ENCODE results near the gene WARS2. TPM values are rescaled to one million over a fixed set of nuclear protein-coding genes. Genes with fewer than 3 reads are reported as not detected.

Gene WARS2
- polyA plus RNA-seq, 1 experiment, result 12.6 TPM

GRCh38 chr1:119093721-119094120 is 46.7 kb downstream of the WARS2 start:
- Histone ChIP-seq H3K27ac (ENCODE audit: low read depth, low read length) (no peak overlapping the region), H3K9me3 (ENCODE audit: control insufficient read depth, insufficient read depth, low read length) (0 out of 2 replicates have a peak, but pooled peaks cover 2% of the 10 kb centered on the region), H3K4me3 (ENCODE audit: low read depth, low read length) (no peak overlapping the region), H3K27me3 (ENCODE audit: control insufficient read depth, insufficient read depth, low read length) (no peaks in the 10 kb centered on the region)
- TF ChIP-seq, protein P1, sequence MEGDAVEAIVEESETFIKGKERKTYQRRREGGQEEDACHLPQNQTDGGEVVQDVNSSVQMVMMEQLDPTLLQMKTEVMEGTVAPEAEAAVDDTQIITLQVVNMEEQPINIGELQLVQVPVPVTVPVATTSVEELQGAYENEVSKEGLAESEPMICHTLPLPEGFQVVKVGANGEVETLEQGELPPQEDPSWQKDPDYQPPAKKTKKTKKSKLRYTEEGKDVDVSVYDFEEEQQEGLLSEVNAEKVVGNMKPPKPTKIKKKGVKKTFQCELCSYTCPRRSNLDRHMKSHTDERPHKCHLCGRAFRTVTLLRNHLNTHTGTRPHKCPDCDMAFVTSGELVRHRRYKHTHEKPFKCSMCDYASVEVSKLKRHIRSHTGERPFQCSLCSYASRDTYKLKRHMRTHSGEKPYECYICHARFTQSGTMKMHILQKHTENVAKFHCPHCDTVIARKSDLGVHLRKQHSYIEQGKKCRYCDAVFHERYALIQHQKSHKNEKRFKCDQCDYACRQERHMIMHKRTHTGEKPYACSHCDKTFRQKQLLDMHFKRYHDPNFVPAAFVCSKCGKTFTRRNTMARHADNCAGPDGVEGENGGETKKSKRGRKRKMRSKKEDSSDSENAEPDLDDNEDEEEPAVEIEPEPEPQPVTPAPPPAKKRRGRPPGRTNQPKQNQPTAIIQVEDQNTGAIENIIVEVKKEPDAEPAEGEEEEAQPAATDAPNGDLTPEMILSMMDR (IDR thresholded peaks at IDR 0.05; ENCODE audit: low read depth, low read length), result no peak
- POLR2A ChIA-PET, result no interaction called here
- DNase-seq (ENCODE audit: low read depth, low spot score), result no peak
- CTCF ChIA-PET, result no interaction called here

DNA sequence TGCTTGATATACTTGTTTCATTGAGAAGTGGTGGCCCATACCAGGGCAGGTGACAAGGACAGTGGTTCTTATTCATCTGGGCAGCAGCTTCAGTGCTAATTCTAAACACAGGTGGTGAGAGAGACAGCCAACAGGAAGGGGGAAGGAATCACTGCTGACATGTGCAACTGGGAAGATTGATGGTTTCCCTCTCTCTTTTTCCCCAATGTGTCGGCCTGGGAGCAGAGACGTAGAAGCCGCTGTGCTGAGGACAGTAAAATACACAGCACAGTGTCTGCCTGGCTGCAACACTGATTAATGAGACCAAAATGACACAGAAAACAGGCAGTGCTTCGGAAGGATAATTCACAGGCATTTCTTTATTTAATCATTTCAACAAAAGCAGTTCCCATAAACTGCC is 48.8 kb downstream of the WARS2 start:
- Histone ChIP-seq H3K9me3 (ENCODE audit: control insufficient read depth, insufficient read depth, low read length) (0 out of 2 replicates have a peak, but pooled peaks cover 2% of the 10 kb centered on the region), H3K27ac (ENCODE audit: low read depth, low read length) (no peak overlapping the region), H3K4me3 (ENCODE audit: low read depth, low read length) (no peak overlapping the region), H3K27me3 (ENCODE audit: control insufficient read depth, insufficient read depth, low read length) (no peaks in the 10 kb centered on the region)
- TF ChIP-seq, protein P1 (IDR thresholded peaks at IDR 0.05; ENCODE audit: low read depth, low read length), result no peak
- DNase-seq (ENCODE audit: low read depth, low spot score), result no peak
- POLR2A ChIA-PET, result no interaction called here
- CTCF ChIA-PET, result no interaction called here

- POLR2A ChIA-PET, result no interaction called here
Observed at GRCh38 chr1:119090250-119090649, 50.2 kb downstream of the WARS2 start.

DNA sequence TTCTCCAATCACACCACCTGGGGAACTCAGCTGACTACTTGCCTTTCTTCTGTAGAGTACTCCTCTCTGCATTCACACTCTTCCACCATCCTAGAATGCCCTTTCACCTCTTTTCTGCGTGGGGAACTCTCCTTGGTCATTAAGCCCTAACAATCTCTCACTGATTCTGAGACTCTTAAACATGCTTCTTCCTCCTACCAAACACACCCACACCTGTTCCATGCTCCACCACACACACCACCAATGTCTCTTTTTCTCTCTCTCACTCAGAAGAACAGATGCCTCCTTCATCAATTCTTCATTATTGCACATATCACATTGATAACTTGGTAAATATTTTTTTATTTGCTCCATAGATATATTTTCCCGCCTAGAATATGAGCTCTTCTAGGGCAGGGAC is 53.6 kb downstream of the WARS2 start:
- Histone ChIP-seq H3K27me3 (ENCODE audit: control insufficient read depth, insufficient read depth, low read length) (no peaks in the 10 kb centered on the region), H3K4me3 (ENCODE audit: low read depth, low read length) (no peak overlapping the region), H3K9me3 (ENCODE audit: control insufficient read depth, insufficient read depth, low read length) (0 out of 2 replicates have a peak, but pooled peaks cover 2% of the 10 kb centered on the region), H3K27ac (ENCODE audit: low read depth, low read length) (no peak overlapping the region)
- TF ChIP-seq, protein P1 (IDR thresholded peaks at IDR 0.05; ENCODE audit: low read depth, low read length), result no peak
- POLR2A ChIA-PET, result no interaction called here
- DNase-seq (ENCODE audit: low read depth, low spot score), result no peak
- CTCF ChIA-PET, result no interaction called here

More at GRCh38 chr1:119090250-119090649, 50.2 kb downstream of the WARS2 start:
- CTCF ChIA-PET, result no interaction called here
- Histone ChIP-seq H3K9me3 (ENCODE audit: control insufficient read depth, insufficient read depth, low read length) (0 out of 2 replicates have a peak, but pooled peaks cover 2% of the 10 kb centered on the region), H3K4me3 (ENCODE audit: low read depth, low read length) (no peak overlapping the region), H3K27me3 (ENCODE audit: control insufficient read depth, insufficient read depth, low read length) (no peaks in the 10 kb centered on the region), H3K27ac (ENCODE audit: low read depth, low read length) (no peak overlapping the region)
- DNase-seq (ENCODE audit: low read depth, low spot score), result no peak
- TF ChIP-seq, protein P1 (IDR thresholded peaks at IDR 0.05; ENCODE audit: low read depth, low read length), result no peak

GRCh38 chr1:119084798-119085197 is 55.7 kb downstream of the WARS2 start:
- ChIA-PET CTCF (interaction anchor here (1.3 kb wide), 1 partner anchor 211 kb away, joined by 3 read pairs; no protein-coding TSS in a partner anchor), POLR2A (no interaction called here)
- no peaks in the 10 kb centered on the region for H3K27me3 ChIP-seq (ENCODE audit: control insufficient read depth, insufficient read depth, low read length)
- no peaks in the 10 kb centered on the region for H3K9me3 ChIP-seq (ENCODE audit: control insufficient read depth, insufficient read depth, low read length)
- DNase-seq (ENCODE audit: low read depth, low spot score), result no peak
- H3K4me3 ChIP-seq (ENCODE audit: low read depth, low read length), result no peak overlapping the region
- H3K27ac ChIP-seq (ENCODE audit: low read depth, low read length), result no peak overlapping the region
- TF ChIP-seq, protein P1 (IDR thresholded peaks at IDR 0.05; ENCODE audit: low read depth, low read length), result no peak

Measured in AG04450 (cell line).